DMS153 (cell line): ENCODE measurements around the gene PRKAR2A.
"Not testable (repeated sequence)": the region's sequence is repeated elsewhere in the genome, so short reads cannot be mapped to it uniquely, and the experiment has no call there.

Experiments used
- DNase-seq: peaks from one replicate; lab custom pipeline; 2025; lab: John Stamatoyannopoulos, UW

Gene PRKAR2A

DNA sequence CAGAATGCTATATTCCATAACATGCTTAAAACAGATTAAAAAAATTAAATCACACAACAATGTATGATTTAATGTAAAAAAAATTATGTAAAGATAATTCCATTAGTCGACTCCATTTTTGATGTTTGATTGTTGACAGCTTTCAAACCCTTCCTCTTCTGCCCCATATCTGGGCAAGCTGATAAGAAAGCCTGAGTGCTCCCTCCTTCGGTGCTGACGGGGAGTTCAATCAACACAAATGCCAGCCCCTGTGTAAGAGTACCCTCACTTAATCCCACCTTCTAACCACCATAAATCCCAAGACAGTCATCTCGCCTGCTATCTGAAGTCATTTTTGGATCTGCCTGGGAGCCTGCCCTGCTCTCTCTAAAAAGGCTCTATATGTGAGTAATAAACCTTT lies 70.8 kb downstream of the PRKAR2A start:
- DNase-seq: no peak

- DNase-seq: no peak
Observed at GRCh38 chr3:48770192-48770502, 77.5 kb downstream of the PRKAR2A start.

DNA sequence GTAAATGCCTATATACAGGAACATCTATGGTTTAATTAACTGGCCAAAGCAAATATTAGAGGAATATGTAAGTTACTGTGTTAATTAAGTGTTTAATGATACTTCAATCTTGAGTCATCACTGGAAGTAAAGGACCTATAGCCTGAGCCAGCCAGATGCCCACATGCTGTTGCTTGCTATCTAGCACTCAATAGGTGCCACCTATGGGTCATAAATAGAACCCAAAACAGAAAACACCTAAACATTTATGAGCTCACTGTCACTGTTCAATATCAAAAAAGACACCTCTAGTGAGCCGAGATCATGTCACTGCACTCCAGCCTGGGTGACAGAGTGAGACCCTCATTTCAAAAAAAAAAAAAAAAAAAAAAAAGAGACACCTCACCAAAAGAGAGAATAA lies 82.3 kb downstream of the PRKAR2A start:
- DNase-seq: no peak

DNA sequence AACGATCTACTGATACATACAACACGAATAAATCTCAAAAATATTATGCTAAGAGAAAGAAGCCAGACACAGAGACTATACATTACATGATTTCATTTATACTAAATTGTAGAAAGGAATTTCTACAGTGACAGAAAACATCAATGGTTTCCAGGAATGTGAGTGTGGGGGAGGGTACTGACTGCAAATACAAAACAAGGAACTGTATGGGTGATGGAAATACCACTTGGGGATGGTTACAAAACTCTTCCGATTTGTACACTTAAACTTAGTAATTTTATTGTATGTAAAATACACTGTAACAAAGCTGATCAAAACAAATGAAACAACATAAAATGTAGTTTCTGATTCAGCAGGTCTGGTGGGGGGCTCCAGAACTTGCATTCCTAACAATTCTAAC lies 84.9 kb downstream of the PRKAR2A start:
- no peak for DNase-seq

- DNase-seq: not testable (repeated sequence)
Observed at GRCh38 chr3:48759991-48760540, 87.6 kb downstream of the PRKAR2A start.

- not testable (repeated sequence) for DNase-seq
Observed at GRCh38 chr3:48759531-48759930, 88.1 kb downstream of the PRKAR2A start.

DNA sequence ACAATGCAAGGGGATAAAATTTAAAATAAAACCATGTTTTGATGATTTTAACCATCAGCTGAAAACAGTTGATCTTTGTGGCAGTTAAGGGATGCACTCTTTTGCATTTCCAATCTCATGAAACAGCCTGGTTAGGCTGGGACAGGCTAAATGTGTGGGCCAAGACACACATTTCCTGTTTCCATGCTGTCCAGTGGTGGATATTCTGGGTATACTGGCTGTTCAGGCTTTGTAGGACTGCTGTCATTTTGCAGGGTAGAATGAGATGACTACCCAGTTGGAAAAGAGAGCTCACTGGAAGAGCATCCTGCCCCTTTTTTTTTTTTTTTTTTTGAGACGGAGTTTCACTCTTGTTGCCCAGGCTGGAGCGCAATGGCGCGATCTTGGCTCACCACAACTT lies 88.6 kb downstream of the PRKAR2A start:
- no peak for DNase-seq

DNA sequence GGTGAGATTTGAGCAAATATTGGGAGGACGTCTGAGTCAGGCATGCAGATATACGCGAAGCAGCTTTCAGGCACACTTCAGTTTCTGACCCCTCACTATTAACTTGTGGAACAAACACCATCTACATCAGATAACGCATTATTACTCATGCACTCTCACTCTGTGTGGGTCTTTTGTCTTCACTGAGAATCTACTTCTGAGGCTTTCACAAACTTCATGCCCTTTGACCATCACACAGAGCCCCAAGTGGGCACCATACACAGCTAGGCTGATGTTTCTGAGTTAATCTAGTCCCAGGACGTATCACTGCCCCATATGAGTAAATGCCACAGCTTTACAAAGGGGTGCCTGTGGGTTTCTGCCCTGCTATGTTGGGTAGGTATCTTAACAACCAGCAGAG lies 91.0 kb downstream of the PRKAR2A start:
- DNase-seq: no peak

DNA sequence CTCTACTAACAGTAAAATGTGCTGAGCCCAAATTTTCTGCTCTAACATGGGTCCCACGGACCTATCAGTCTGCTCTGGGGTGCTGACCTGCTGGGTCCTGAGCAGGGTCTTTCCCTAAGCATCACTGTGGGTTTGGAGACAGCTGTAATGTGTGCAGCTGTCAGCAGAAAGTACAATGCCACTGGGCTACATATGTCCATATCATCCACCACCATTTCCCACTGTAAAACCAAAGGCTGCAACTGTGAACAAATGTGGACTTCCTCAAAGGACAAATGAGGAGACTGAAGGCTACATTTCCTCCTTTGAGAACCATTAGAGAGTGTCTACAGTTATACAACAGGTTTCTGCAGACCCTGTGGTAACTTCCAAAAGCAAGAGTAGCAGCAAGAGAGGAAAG lies 96.8 kb downstream of the PRKAR2A start:
- no peak for DNase-seq

DNA sequence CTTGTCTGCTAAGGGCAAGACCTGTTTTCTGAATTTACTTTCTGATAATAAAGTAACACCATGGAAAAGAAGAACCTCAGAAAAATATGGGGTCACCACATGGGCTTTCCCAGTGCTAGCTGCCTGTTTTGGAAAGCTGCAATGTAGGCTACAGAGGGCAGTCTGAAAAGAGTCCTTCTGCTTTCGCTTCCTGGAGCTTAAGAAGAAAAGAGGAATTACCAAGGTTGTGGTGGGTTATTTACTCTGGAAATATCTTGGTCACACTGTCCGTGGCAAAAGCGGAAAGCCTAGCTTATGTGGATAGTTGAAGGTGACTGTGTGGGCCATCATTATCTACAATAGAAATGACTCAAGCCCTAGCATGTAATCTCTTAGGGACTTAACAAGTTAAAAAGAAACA lies 98.9 kb downstream of the PRKAR2A start:
- DNase-seq: no peak

GRCh38 chr3:48747706-48748105 lies 100.0 kb downstream of the PRKAR2A start:
- DNase-seq: no peak

DNA sequence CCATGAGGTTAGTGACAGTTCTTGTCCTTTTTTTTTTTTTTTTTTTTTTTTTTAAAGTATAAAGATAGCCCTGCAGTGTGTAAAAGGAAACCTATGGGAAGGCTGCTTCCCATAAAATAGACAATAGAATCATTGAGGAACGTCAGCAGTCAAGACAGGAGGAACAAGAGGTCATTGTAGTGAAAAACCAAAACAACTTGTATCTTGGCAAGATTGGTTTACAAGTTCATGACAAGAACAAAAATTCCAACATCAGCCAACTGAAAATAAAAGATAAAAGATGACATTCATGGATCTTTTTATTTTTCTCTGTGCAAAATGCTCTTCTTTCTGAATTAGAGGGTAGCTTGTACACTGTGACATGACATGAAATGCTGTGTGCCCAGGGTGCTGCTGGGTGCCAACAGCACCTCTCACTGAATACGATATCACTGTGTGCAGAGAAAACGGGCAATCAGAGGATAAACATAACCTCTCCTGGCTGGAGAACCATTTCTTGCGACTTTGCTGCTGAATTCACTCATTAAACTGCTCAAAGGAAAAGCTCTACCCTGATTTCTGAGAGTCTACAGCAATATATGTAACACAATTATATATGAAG lies 100.6 kb downstream of the PRKAR2A start:
- DNase-seq: no peak

DNA sequence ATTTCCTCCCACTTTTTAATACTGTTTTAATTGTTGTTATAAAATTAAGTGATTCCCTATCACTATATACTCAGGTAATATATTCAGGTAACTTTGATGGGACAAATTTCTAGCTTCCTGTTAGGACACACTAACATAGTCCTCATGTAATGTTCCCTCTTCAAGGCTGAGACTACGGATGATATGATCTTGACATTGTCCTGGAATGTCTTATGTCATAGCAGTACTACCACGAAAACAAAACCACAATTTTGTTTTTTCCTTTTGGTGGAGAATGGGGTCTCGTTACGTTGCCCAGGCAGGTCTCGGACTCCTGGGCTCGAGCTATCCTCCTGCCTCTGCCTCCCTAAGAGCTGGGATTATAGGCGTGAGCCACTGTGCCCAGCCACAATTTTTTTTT lies 103.9 kb downstream of the PRKAR2A start:
- DNase-seq: no peak

- DNase-seq: not testable (repeated sequence)
Observed at GRCh38 chr3:48741226-48741625, 106.4 kb downstream of the PRKAR2A start.

DNA sequence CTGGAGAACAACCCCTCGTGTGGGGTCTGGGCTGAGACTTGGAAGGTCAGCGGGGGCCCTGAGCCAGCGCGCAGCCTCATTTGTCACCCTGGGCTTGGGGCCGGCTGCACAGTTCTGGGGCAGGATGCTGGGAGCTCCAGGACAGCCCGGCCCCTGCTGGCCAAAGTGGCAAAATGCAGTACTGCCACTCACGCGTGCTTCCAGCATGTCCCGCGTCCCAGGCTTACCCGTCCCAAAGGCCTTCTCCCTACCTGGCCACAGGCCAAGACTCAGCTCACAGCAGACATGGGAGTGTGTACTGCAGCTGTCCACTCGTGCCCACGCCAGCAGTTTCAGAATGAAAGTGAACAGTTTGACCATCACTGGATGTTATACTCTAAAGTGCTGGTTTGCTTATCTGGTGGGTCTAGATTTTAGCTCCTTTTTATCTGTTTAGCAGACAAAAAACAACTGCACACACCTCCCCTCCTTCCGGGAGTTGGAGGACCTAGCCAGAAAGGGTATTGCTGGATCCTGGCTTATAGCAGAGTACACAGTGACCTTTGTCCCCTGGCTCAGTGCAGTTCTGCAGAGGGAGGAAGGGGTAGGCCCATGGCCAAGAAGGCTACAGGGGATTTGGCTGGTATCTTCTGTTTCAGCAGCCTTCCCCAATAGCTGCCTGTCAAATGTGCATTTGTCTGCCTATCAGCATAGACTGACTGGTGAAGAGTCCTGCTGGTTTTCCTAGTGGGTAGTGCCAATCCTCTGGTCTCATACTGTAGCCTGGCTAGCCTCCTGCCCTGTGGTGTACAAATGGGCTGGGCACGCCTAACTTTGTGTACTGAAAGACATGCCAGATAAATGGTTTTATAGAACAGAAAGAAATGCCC lies 107.5 kb downstream of the PRKAR2A start:
- peak; percentile 15 for DNase-seq

DNA sequence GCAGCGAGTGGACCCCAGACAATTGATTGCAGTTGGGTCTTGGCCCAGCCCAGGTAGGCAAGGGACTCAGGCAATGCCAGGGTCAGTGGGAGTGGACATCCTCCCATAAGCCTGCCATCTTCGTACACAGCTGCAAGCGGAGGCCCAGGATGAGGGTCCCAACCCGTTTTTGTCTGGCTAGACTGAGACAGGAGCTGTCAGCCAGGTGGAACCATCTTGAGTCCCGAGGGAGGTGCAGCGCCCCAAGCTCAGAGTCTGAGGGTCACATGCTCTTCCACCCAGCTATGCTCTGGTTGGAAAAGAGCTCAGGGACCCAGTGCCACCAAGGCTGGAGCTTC lies 108.1 kb downstream of the PRKAR2A start:
- no peak for DNase-seq

DNA sequence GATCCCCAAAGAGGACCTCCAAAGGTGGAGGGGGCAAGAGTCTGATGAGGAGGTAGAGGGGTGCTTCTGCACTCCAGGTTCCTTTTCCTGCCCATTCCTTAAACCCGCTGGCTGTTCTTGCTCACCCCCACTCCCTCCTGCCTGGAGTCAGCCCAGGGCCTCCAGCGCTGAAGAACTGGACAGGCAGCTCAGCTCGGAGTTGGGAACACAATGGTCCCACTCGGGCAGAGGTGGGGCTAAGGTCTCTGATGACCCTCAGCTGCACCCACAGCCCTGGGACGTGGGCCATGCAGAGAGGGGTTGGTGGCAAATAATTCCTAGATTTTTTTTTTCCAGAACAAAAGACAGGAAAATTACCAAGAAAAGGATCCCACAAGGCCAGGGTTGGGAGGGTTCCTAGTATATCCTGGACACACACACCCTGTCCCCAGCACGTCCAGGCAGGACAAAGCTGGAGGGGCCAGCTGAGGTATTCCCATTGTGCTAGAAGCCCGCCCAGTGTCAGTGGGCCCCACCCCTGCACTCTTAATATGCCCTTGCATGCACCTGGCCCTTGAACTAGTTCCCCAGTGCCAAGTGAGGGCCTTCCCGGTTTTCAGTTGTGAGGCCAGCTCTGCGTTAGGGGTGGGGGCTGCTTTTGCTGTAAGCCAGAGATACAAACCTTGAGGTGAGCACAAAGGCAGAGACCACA lies 108.6 kb downstream of the PRKAR2A start:
- DNase-seq: no peak

- DNase-seq: no peak
Observed at GRCh38 chr3:48738144-48738536, 109.5 kb downstream of the PRKAR2A start.

DNA sequence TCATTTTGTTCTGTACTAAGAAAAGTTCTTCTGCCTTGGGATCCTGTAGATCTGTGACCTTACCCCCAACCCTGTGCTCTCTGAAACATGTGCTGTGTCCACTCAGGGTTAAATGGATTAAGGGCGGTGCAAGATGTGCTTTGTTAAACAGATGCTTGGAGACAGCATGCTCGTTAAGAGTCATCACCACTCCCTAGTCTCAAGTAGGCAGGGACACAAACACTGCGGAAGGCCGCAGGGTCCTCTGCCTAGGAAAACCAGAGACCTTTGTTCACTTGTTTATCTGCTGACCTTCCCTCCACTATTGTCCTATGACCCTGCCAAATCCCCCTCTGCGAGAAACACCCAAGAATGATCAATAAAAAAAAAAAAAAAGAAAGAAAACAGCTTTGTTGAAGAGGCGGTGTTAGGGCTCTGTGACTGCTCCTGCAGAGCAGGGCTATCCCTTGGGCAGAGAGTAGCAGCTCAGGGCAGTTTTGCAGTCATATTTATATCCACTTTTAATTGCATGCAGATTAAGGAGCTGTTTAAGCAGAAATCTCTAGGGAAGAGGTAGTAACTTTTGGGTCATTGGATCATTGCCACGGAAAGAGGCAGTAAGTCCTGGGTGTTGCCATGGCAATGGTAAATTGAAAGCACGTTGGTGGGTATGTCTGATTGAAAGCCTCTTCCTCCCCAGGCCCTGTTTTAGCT lies 112.5 kb downstream of the PRKAR2A start:
- DNase-seq: not testable (repeated sequence)

DNA sequence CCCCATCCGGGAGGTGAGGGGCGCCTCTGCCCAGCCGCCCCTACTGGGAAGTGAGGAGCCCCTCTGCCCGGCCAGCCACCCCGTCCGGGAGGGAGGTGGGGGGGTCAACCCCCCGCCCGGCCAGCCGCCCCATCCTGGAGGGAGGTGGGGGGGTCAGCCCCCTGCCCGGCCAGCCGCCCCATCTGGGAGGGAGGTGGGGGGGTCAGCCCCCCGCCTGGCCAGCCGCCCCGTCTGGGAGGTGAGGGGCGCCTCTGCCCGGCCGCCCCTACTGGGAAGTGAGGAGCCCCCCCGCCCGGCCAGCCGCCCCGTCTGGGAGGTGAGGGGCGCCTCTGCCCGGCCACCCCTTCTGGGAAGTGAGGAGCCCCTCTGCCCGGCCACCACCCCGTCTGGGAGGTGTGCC lies 113.1 kb downstream of the PRKAR2A start:
- DNase-seq: not testable (repeated sequence)

DNA sequence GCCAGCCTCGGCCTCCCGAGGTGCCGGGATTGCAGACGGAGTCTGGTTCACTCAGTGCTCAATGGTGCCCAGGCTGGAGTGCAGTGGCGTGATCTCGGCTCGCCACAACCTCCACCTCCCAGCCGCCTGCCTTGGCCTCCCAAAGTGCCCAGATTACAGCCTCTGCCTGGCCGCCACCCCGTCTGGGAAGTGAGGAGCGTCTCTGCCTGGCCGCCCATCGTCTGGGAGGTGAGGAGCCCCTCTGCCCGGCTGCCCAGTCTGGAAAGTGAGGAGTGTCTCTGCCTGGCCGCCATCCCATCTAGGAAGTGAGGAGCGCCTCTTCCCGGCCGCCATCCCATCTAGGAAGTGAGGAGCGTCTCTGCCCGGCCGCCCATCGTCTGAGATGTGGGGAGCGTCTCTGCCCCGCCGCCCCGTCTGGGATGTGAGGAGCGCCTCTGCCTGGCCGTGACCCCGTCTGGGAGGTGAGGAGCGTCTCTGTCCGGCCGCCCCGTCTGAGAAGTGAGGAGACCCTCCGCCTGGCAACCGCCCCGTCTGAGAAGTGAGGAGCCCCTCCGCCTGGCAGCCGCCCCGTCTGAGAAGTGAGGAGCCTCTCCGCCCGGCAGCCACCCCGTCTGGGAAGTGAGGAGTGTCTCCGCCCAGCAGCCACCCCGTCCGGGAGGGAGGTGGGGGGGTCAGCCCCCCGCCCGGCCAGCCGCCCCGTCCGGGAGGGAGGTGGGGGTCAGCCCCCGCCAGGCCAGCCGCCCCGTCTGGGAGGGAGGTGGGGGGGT lies 113.7 kb downstream of the PRKAR2A start:
- not testable (repeated sequence) for DNase-seq

DNA sequence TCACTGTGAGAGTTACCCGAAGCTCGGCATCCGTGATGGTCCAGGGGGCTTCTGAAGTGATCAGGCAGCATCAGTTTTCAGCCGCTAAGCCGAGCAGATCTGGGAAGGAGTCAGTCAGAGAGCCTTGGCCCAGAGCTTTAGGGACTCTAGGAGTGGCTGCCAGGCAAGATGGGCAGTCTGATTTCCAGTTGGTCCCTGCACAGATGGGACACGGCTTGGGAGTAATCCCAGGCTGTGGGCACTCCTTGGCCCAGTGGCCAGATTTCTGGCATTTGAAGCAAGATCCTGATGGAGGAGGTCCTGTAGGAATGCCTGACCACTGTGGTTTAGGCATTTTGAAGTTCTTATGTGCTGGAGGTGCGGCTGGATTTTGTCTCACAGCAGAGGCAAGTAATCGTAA lies 120.2 kb downstream of the PRKAR2A start:
- no peak for DNase-seq
